ENCODE data around the gene IFI27L2.
"Not testable (repeated sequence)": the region's sequence is repeated elsewhere in the genome, so short reads cannot be mapped to it uniquely, and the experiment has no call there.

The IFI27L2 gene

GRCh38 chr14:94158239-94158883 lies 29.0 kb upstream of the IFI27L2 start:
- H3K4me3 ChIP-seq (ENCODE audit: low read depth, low read length): no peak overlapping the region
- H3K27me3 ChIP-seq: peaks cover 7% of the 10 kb centered on the region
- no peak for TF ChIP-seq CTCF (IDR thresholded peaks at IDR 0.05; ENCODE audit: low read depth, low read length)
- H3K9me3 ChIP-seq: no peaks in the 10 kb centered on the region; the same call in 1 of the 2 replicates
- H3K36me3 ChIP-seq: no peaks in the 10 kb centered on the region
- DNase-seq: no peak
- H3K4me1 ChIP-seq: no peaks in the 10 kb centered on the region

- H3K4me3 ChIP-seq (ENCODE audit: low read depth, low read length): no peak overlapping the region
- TF ChIP-seq CTCF (IDR thresholded peaks at IDR 0.05; ENCODE audit: low read depth, low read length): no peak
- H3K4me1 ChIP-seq: no peaks in the 10 kb centered on the region
- H3K36me3 ChIP-seq: no peaks in the 10 kb centered on the region
- H3K27me3 ChIP-seq: peaks cover 7% of the 10 kb centered on the region
- no peaks in the 10 kb centered on the region; the same call in 1 of the 2 replicates for H3K9me3 ChIP-seq
- DNase-seq: no peak
Observed at GRCh38 chr14:94157197-94157596, 27.8 kb upstream of the IFI27L2 start.

- H3K36me3 ChIP-seq; H3K9me3 ChIP-seq; DNase-seq; H3K27me3 ChIP-seq; H3K4me3 ChIP-seq (ENCODE audit: low read depth, low read length); H3K4me1 ChIP-seq: not testable (repeated sequence)
Observed at GRCh38 chr14:94156143-94156542, 26.7 kb upstream of the IFI27L2 start.

GRCh38 chr14:94153750-94154342 lies 24.4 kb upstream of the IFI27L2 start:
- no peak for TF ChIP-seq CTCF (IDR thresholded peaks at IDR 0.05; ENCODE audit: low read depth, low read length)
- no peak overlapping the region for H3K4me3 ChIP-seq (ENCODE audit: low read depth, low read length)
- no peaks in the 10 kb centered on the region for H3K4me1 ChIP-seq
- H3K36me3 ChIP-seq: no peaks in the 10 kb centered on the region
- no peak for DNase-seq
- H3K9me3 ChIP-seq: no peaks in the 10 kb centered on the region; the same call in 1 of the 2 replicates
- H3K27me3 ChIP-seq: peaks cover 7% of the 10 kb centered on the region

- H3K36me3 ChIP-seq: no peaks in the 10 kb centered on the region
- H3K4me1 ChIP-seq: no peaks in the 10 kb centered on the region
- H3K27me3 ChIP-seq: no peaks in the 10 kb centered on the region
- no peak for TF ChIP-seq CTCF (IDR thresholded peaks at IDR 0.05; ENCODE audit: low read depth, low read length)
- no peak overlapping the region for H3K4me3 ChIP-seq (ENCODE audit: low read depth, low read length)
- no peaks in the 10 kb centered on the region; the same call in 1 of the 2 replicates for H3K9me3 ChIP-seq
- DNase-seq: no peak
Observed at GRCh38 chr14:94152676-94153075, 23.3 kb upstream of the IFI27L2 start.

- no peak for DNase-seq
- Histone ChIP-seq H3K9me3 (no peaks in the 10 kb centered on the region), H3K36me3 (no peaks in the 10 kb centered on the region), H3K4me3 (ENCODE audit: low read depth, low read length) (no peak overlapping the region), H3K4me1 (no peaks in the 10 kb centered on the region), H3K27me3 (no peaks in the 10 kb centered on the region)
- TF ChIP-seq CTCF (IDR thresholded peaks at IDR 0.05; ENCODE audit: low read depth, low read length): no peak
Observed at GRCh38 chr14:94145902-94146527, 16.6 kb upstream of the IFI27L2 start.
